Pancreas (tissue), 10 donors: ENCODE results near the gene ATP1A1. TPM values are rescaled to one million over a fixed set of nuclear protein-coding genes. Genes with fewer than 3 reads are reported as not detected.

Experiments used
- ATAC-seq, 4 donors: fragments of 200-7000 bp; cut with Tn5 transposase; one replicate each; pipeline versions ENCODE4 v1.8.0 to v1.9.1; 2020; ENCODE audit warnings: mild to moderate bottlenecking in 4 of 4, moderate library complexity in 4 of 4
- DNase-seq, 6 donors: peaks; one replicate each; pipeline ENCODE4 v3.0.0-alpha.2; 2020
- FAIRE-seq: peaks from 2 replicates; lab custom pipeline; 2012; peaks lifted over from hg19 to GRCh38; lab: Jason Lieb, UNC
- H3K27ac ChIP-seq, 4 donors: fragments of 200-600 bp; sonication (generic); 1 replicate in 3 of 4; 2 replicates in 1 of 4; pipeline versions ENCODE4 v1.5.0 to v1.8.0; 2020
- H3K27me3 ChIP-seq, 4 donors: fragments of 200-600 bp; one replicate each; pipeline ENCODE4 v1.8.0; 2021
- H3K36me3 ChIP-seq, 3 donors: fragments of 200-600 bp; sonication (generic) in 1 of 3; one replicate each; pipeline versions ENCODE4 v1.5.0 to v1.8.0; 2020 to 2021
- H3K4me1 ChIP-seq, 3 donors: fragments of 200-600 bp; one replicate each; pipeline ENCODE4 v1.8.0; 2021
- H3K4me3 ChIP-seq, 4 donors: fragments of 200-600 bp; sonication (generic) in 2 of 4; one replicate each; pipeline versions ENCODE4 v1.5.0 to v1.8.0; 2020 to 2021
- H3K9me3 ChIP-seq, 4 donors: fragments of 200-600 bp; one replicate each; pipeline ENCODE4 v1.8.0; 2021
- CTCF ChIP-seq, 4 donors: fragments of 200-600 bp; sonication (generic) in 3 of 4; IDR thresholded peaks; one replicate each; pipeline versions ENCODE4 v1.5.0 to v1.8.0; 2021; ENCODE audit warnings: antibody characterized with exemption in 4 of 4
- WGBS, 2 donors: extraction: QIAGEN DNeasy Blood & Tissue Kit; methylation state at CpG; one replicate each; pipeline ENCODE4 v1.1.7; 2013; 5-methylcytosine and 5-hydroxymethylcytosine counted together
- intact Hi-C, 3 donors: fragments of 100-400 bp; cut with DNase I; formaldehyde crosslinking; loops; one replicate each; pipeline versions ENCODE4 v1.11.1 to v1.14.2; 2022
- polyA plus RNA-seq, 2 donors: library from polyadenylated mRNA; stranded (reverse); fragments of 200-250 nt; gene quantifications; one replicate each; pipeline ENCODE4 v1.2.3, GENCODE V29; 2013
- total RNA-seq, 6 donors: library from RNA; stranded (reverse); fragmentation: NEBNext Ultra II Directional in 4 of 6; extraction: Animal tissue kit (Norgen Biotek cat#: 25700) in 4 of 6; gene quantifications; one replicate each; pipeline versions ENCODE4 v1.2.1 to v1.2.4, GENCODE V29; 2021 to 2023
- donor health status: healthy with polysubstance abuse.
- donor health status: DM: no; HTN: no; CAD: no; lungs with moderate emphysema.
- donor health status: DM: no; HTN: no; CAD: no.
- donor health status: control.
- donor health status: control.
- donor health status: Bipolar disorder and iron deficiency.
- donor health status: DM: yes; HTN: yes; CAD: no.
- donor health status: DM: no; HTN: no; CAD: no.
- donor health status: DM: no; HTN: no; CAD: no.
- donor health status: DM: yes; HTN: yes; CAD: no.

Gene ATP1A1
- total and polyA plus RNA-seq, 8 donors: 226 to 735 (median 490) TPM

DNA sequence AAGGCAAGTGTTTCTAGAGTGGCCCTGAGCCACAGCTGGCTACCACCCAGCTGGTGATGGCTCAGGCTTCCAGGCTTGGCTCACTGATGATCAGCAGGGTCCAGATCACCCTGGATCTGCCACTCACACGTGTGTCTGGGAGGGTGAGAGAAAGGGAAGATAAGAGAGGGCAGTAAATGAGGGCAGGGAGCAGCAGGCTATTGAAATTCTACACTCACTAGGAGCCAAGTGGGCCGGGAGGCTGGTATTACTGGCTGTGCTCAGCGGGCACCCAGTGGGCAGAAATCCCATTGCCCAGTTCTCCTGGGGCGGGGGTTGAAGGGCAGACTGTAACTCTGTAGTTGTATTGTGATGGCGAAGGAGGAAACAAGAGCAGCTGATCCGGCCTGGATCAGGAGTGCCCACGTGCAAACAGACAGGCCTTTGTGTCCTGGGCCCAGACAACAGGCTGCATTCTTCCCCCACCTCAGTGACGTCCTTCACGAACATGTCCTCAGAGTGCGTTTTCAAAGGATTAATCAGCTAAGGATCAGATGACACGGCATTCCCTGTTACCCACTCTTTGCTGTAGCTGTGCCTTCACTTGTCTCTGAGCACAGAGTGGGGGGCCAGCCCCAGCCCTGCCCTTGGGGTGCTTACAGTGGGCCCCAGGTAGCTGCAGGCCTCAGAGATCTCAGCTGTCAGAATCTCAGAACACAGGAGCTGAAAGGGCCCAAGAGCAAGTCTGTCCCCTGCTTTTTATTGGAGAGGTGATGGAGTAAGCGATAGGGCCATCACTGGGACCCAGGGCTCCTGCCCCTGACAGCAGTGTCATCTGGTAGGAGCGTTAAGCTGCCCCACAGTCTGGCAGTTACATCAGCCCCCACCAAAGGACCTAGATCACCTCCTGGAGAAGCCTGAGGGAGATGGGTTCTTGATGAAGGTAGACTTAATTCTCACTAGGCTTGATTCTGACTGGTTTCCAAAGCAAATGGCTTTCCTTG lies 60.5 kb downstream of the ATP1A1 start:
- no peaks in the 10 kb centered on the region for H3K4me1 ChIP-seq
- no peak for TF ChIP-seq CTCF (IDR thresholded peaks at IDR 0.05)
- no peaks in the 10 kb centered on the region for H3K27me3 ChIP-seq
- FAIRE-seq (no peak), ATAC-seq (peak; percentile 80 to 88 (median 84)), DNase-seq (peak in 4 of 6 donors; percentile 55 to 75 (median 68))
- H3K4me3 ChIP-seq: no peak overlapping the region
- no peaks in the 10 kb centered on the region for H3K9me3 ChIP-seq
- intact Hi-C loops: no loop called here
- no peaks in the 10 kb centered on the region for H3K36me3 ChIP-seq
- WGBS, 2 donors: 61% methylated on average over 13 of the region's 13 CpGs
- H3K27ac ChIP-seq: peak overlapping the region; percentile 46 to 85 (median 82)

- no peak for TF ChIP-seq CTCF (IDR thresholded peaks at IDR 0.05)
- intact Hi-C loops: no loop called here
- FAIRE-seq (no peak), DNase-seq (no peak), ATAC-seq (no peak)
- H3K36me3 ChIP-seq: no peaks in the 10 kb centered on the region
- no peaks in the 10 kb centered on the region for H3K9me3 ChIP-seq
- H3K27ac ChIP-seq: no peak overlapping the region
- 83 to 84% methylated on average over 3 of the region's 3 CpGs for WGBS, 2 donors
- no peaks in the 10 kb centered on the region for H3K4me1 ChIP-seq
- H3K4me3 ChIP-seq: no peak overlapping the region
- no peaks in the 10 kb centered on the region for H3K27me3 ChIP-seq
Observed at GRCh38 chr1:116434849-116435248, 61.8 kb downstream of the ATP1A1 start.

DNA sequence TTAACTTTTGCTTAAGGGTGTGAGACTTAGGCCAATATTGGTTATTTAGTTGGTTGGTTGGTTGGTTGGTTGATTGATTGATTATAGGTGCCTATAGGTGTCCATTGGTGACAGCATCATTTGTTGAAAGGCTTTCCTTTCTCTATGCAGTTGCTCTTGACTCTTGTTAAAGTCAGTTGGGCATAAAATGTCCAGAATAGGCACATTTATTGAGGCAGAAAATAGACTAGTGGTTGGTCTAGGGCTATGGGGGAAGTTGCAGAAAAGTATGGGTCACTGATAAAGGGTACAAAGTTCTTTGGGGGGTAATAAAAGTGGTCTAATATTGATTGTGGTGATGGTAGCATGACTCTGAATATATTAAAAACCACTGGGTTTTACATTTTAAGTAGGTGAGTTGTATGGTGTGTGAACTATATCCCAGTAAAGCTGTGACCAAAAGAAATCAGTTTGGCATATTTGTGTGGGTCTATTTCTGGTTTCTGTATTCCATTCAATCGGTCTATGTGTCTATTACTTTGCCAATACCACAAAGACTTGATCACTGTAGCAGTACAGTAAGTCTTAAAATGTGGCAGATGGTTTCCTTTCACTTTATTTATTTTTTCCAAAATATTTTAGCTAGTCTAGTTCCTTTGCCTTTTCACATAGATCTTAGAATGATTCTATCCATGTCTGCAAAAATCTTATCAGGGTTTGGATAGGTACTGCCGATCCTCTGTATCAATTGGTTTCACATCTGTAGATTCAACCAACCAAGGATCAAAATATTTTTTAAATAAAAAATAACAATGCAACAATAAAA lies 63.0 kb downstream of the ATP1A1 start:
- Histone ChIP-seq H3K4me3 (no peak overlapping the region), H3K27ac (no peak overlapping the region), H3K4me1 (no peaks in the 10 kb centered on the region), H3K27me3 (no peaks in the 10 kb centered on the region), H3K9me3 (no peaks in the 10 kb centered on the region), H3K36me3 (no peaks in the 10 kb centered on the region)
- ATAC-seq (no peak), FAIRE-seq (no peak), DNase-seq (no peak)
- intact Hi-C loops: no loop called here
- no peak for TF ChIP-seq CTCF (IDR thresholded peaks at IDR 0.05)
- 73 to 79% methylated on average over 2 of the region's 2 CpGs for WGBS, 2 donors

GRCh38 chr1:116436611-116436970 lies 63.5 kb downstream of the ATP1A1 start:
- 92 to 95% methylated on average over 2 of the region's 2 CpGs for WGBS, 2 donors
- intact Hi-C loops: no loop called here
- ATAC-seq: no peak

More at GRCh38 chr1:116436611-116436970, 63.5 kb downstream of the ATP1A1 start:
- H3K27ac ChIP-seq: no peak overlapping the region
- H3K27me3 ChIP-seq: no peaks in the 10 kb centered on the region
- no peak for TF ChIP-seq CTCF (IDR thresholded peaks at IDR 0.05)
- no peak for FAIRE-seq
- no peak for DNase-seq
- H3K36me3 ChIP-seq: no peaks in the 10 kb centered on the region
- H3K9me3 ChIP-seq: no peaks in the 10 kb centered on the region
- H3K4me1 ChIP-seq: no peaks in the 10 kb centered on the region
- no peak overlapping the region for H3K4me3 ChIP-seq
